IMR-90 (cell line): ENCODE measurements around the gene CDC34. TPM values are rescaled to one million over a fixed set of nuclear protein-coding genes. Genes with fewer than 3 reads are reported as not detected.

Experiments
- ATAC-seq: fragments of 200-7000 bp; cut with Tn5 transposase; 2 replicates; pipeline ENCODE4 v1.9.1; 2020; ENCODE audit warnings: low read depth, mild to moderate bottlenecking, moderate library complexity
- BruUV-seq: library from RNA; stranded (reverse); fragments of 400-500 nt; replicated peaks from 2 replicates; lab custom pipeline; 2021; lab: Mats Ljungman, UMichigan
- CTCF ChIA-PET: fragments of 300-600 bp; formaldehyde crosslinking; extraction: SDS; loops from one replicate; lab custom pipeline; 2021; ENCODE audit warnings: antibody characterized with exemption; lab: Yijun Ruan, JAX
- POLR2A ChIA-PET: fragments of 300-600 bp; sonication (Branson Sonifier 250); formaldehyde crosslinking; loops from one replicate; lab custom pipeline; 2022; ENCODE audit warnings: antibody characterized with exemption; ENCODE audit not compliant: unreplicated experiment; lab: Charles Lee
- DNase-seq: peaks from one replicate; pipeline ENCODE4 v3.0.0; 2013
- H2AFZ ChIP-seq: replicated peaks from 2 replicates; pipeline ENCODE3; 2013; ENCODE audit warnings: low read length, mild to moderate bottlenecking; ENCODE audit not compliant: poor library complexity
- H2AK5ac ChIP-seq: 2 replicates; pipeline ENCODE4 v1.6.1; 2013; ENCODE audit warnings: low read depth, low read length, inconsistent platforms
- H2AK9ac ChIP-seq: replicated peaks from 2 replicates; pipeline ENCODE3; 2013; ENCODE audit warnings: mild to moderate bottlenecking, low read depth, low read length, moderate library complexity; ENCODE audit not compliant: poor library complexity
- H2BK120ac ChIP-seq: 2 replicates; pipeline ENCODE4 v1.6.1; 2013; ENCODE audit warnings: low read depth, low read length, inconsistent platforms
- H2BK15ac ChIP-seq: 3 replicates; pipeline ENCODE4 v1.6.1; 2013; ENCODE audit warnings: low read depth, low read length, inconsistent platforms
- H2BK20ac ChIP-seq: 2 replicates; pipeline ENCODE4 v1.6.1; 2013; ENCODE audit warnings: low read depth, mild to moderate bottlenecking, inconsistent platforms, low read length, moderate library complexity
- H2BK5ac ChIP-seq: 2 replicates; pipeline ENCODE4 v1.6.1; 2013; ENCODE audit warnings: mild to moderate bottlenecking, low read depth, low read length, inconsistent platforms; ENCODE audit not compliant: poor library complexity, severe bottlenecking
- H3K14ac ChIP-seq: replicated peaks from 2 replicates; pipeline ENCODE4 v1.6.1; 2013; ENCODE audit warnings: low read depth, low read length, inconsistent platforms
- H3K18ac ChIP-seq: 2 replicates; pipeline ENCODE4 v1.6.1; 2013; ENCODE audit warnings: low read depth, low read length, control low read depth
- H3K23ac ChIP-seq: 2 replicates; pipeline ENCODE4 v1.6.1; 2013; ENCODE audit warnings: low read depth, low read length, inconsistent platforms
- H3K27ac ChIP-seq: 2 replicates; pipeline ENCODE4 v1.5.1; 2013; ENCODE audit warnings: mild to moderate bottlenecking, control low read depth, low read length; ENCODE audit not compliant: insufficient read depth
- H3K27me3 ChIP-seq: 2 replicates; pipeline ENCODE4 v1.6.1; 2013; ENCODE audit warnings: low read length; ENCODE audit not compliant: control insufficient read depth, insufficient read depth
- H3K36me3 ChIP-seq: 2 replicates; pipeline ENCODE4 v1.6.1; 2013; ENCODE audit warnings: low read length, mixed read lengths; ENCODE audit not compliant: control insufficient read depth, insufficient read depth
- H3K4ac ChIP-seq: 2 replicates; pipeline ENCODE4 v1.6.1; 2013; ENCODE audit warnings: low read depth, low read length, inconsistent platforms
- H3K4me1 ChIP-seq: 2 replicates; pipeline ENCODE4 v1.6.1; 2013; ENCODE audit warnings: low read length, mixed read lengths; ENCODE audit not compliant: control insufficient read depth, insufficient read depth
- H3K4me2 ChIP-seq: 2 replicates; pipeline ENCODE4 v1.6.1; 2013; ENCODE audit warnings: low read depth, mild to moderate bottlenecking, control low read depth, low read length, moderate library complexity
- H3K4me3 ChIP-seq: 2 replicates; pipeline ENCODE4 v1.5.1; 2013; ENCODE audit warnings: low read depth, mild to moderate bottlenecking, control low read depth, low read length, moderate library complexity; ENCODE audit not compliant: insufficient read depth
- H3K56ac ChIP-seq: 2 replicates; pipeline ENCODE4 v1.6.1; 2013; ENCODE audit warnings: low read length, inconsistent platforms; ENCODE audit not compliant: insufficient read depth; ENCODE audit errors: extremely low read depth
- H3K79me1 ChIP-seq, 2 experiments: 2 replicates each; pipeline ENCODE4 v1.6.1; 2013; ENCODE audit warnings: low read length in 2 of 2, inconsistent platforms in 1 of 2, low read depth in 1 of 2
- H3K9ac ChIP-seq: 2 replicates; pipeline ENCODE4 v1.6.1; 2013; ENCODE audit warnings: low read depth, low read length, control low read depth
- H3K9me1 ChIP-seq: 2 replicates; pipeline ENCODE4 v1.6.1; 2013; ENCODE audit warnings: low read length, inconsistent platforms; ENCODE audit not compliant: insufficient read depth
- H3K9me3 ChIP-seq: 2 replicates; pipeline ENCODE4 v1.6.1; 2013; ENCODE audit warnings: low read length; ENCODE audit not compliant: control insufficient read depth, insufficient read depth
- H4K20me1 ChIP-seq: 2 replicates; pipeline ENCODE4 v1.6.1; 2013; ENCODE audit warnings: low read length, inconsistent platforms; ENCODE audit not compliant: insufficient read depth
- H4K5ac ChIP-seq: 2 replicates; pipeline ENCODE4 v1.6.1; 2013; ENCODE audit warnings: mild to moderate bottlenecking, low read depth, low read length, control low read depth
- H4K8ac ChIP-seq, 2 experiments: 2 replicates each; pipeline ENCODE4 v1.6.1; 2013; ENCODE audit warnings: low read depth in 2 of 2, low read length in 2 of 2, control low read depth in 1 of 2, inconsistent platforms in 1 of 2
- H4K91ac ChIP-seq: 2 replicates; pipeline ENCODE4 v1.6.1; 2013; ENCODE audit warnings: low read depth, low read length, inconsistent platforms; ENCODE audit not compliant: insufficient read depth
- BHLHE40 ChIP-seq: fragments of 150-350 bp; IDR thresholded peaks from 2 replicates; pipeline ENCODE4 v1.6.1; 2016; ENCODE audit warnings: mild to moderate bottlenecking, low read depth, low read length
- ELK1 ChIP-seq: fragments of 150-350 bp; IDR thresholded peaks from 2 replicates; pipeline ENCODE4 v1.6.1; 2016; ENCODE audit warnings: low read depth, mild to moderate bottlenecking, low read length, moderate library complexity, borderline replicate concordance
- FOS ChIP-seq: fragments of 150-350 bp; IDR thresholded peaks from 2 replicates; pipeline ENCODE4 v1.6.1; 2016; ENCODE audit warnings: low read depth, low read length
- MAZ ChIP-seq: IDR thresholded peaks from 2 replicates; pipeline ENCODE4 v1.6.1; 2012; ENCODE audit warnings: low read depth, mild to moderate bottlenecking, low read length, improper control_type of control experiment, moderate library complexity, borderline replicate concordance
- NFE2L2 ChIP-seq: fragments of 150-350 bp; IDR thresholded peaks from 2 replicates; pipeline ENCODE4 v1.6.1; 2016; ENCODE audit warnings: low read depth, mild to moderate bottlenecking, low read length
- RAD21 ChIP-seq: IDR thresholded peaks from 2 replicates; pipeline ENCODE4 v1.6.1; 2012; ENCODE audit warnings: low read length, improper control_type of control experiment
- RFX5 ChIP-seq: IDR thresholded peaks from 2 replicates; pipeline ENCODE4 v1.8.0; 2012; ENCODE audit warnings: low read depth, mild to moderate bottlenecking, low read length, moderate library complexity
- WGBS, 2 experiments: methylation state at CpG; one replicate each; pipeline versions ENCODE4 v1.1.5 to v1.1.7; 2013; ENCODE audit warnings: missing lambda C conversion rate in 2 of 2; ENCODE audit not compliant: insufficient read length in 1 of 2; ENCODE audit errors: extremely low coverage in 2 of 2; 5-methylcytosine and 5-hydroxymethylcytosine counted together
- dilution Hi-C: fragments of 300-500 bp; cut with HindIII; formaldehyde crosslinking; loops from one replicate; pipeline ENCODE4 v1.14.3; 2018; ENCODE audit warnings: low sequenced_read_pairs; ENCODE audit not compliant: unreplicated experiment
- in situ Hi-C: fragments of 300-500 bp; cut with MboI; formaldehyde crosslinking; loops from 3 replicates; pipeline ENCODE4 v1.14.3; 2019; ENCODE audit warnings: low sequenced_read_pairs, inconsistent platforms, mixed read lengths
- intact Hi-C: fragments of 100-400 bp; cut with micrococcal nuclease; formaldehyde crosslinking; loops from 2 replicates; pipeline ENCODE4 v1.10.0; 2022
- polyA plus RNA-seq, 3 experiments: library from polyadenylated mRNA; depleted of rRNA; stranded (reverse); fragments of >200 nt; gene quantifications; 2 replicates each; pipeline ENCODE4 v1.2.3, GENCODE V29; 2012; ENCODE audit warnings: low replicate concordance in 1 of 3
- total RNA-seq: library from RNA; depleted of rRNA; stranded (reverse); fragments of >200 nt; gene quantifications from 2 replicates; pipeline ENCODE4 v1.2.3, GENCODE V29; 2012
- TF ChIP-seq, protein P1 (sequence below): conservative IDR thresholded peaks from 2 replicates; pipeline ENCODE4 v1.5.1; 2012; ENCODE audit warnings: mild to moderate bottlenecking, low read depth, low read length, improper control_type of control experiment

CDC34 gene
- total and polyA plus RNA-seq, 2 of the 4 experiments (the other 2 are of a cell fraction): 35.7 to 68.9 TPM

GRCh38 chr19:492091-492531 is 39.4 kb upstream of the CDC34 start:
- no peak overlapping the region for H2BK120ac ChIP-seq
- no peak overlapping the region for H2AK9ac ChIP-seq
- ChIA-PET POLR2A (interaction anchor here (0.6 kb wide), 1 partner anchor 20 kb away, joined by 3 read pairs; no protein-coding TSS in a partner anchor), CTCF (no interaction called here)
- H3K27ac ChIP-seq: no peak overlapping the region
- no peak overlapping the region for H3K4ac ChIP-seq
- peaks cover 4% of the 10 kb centered on the region; the same call in 1 of the 2 replicates for H3K9me1 ChIP-seq
- H2BK5ac ChIP-seq: no peak overlapping the region
- no peaks in the 10 kb centered on the region for H3K36me3 ChIP-seq
- no peak overlapping the region for H3K56ac ChIP-seq
- H3K27me3 ChIP-seq: peaks cover 6% of the 10 kb centered on the region; the same call in 1 of the 2 replicates
- no peak overlapping the region for H3K23ac ChIP-seq
- H3K79me1 ChIP-seq: peaks cover 0 to 7% of the 10 kb centered on the region in 2 experiments; a peak in 1 of 4 replicates
- H3K4me2 ChIP-seq: no peak overlapping the region
- intact Hi-C loops: no loop called here
- TF ChIP-seq, protein P1, sequence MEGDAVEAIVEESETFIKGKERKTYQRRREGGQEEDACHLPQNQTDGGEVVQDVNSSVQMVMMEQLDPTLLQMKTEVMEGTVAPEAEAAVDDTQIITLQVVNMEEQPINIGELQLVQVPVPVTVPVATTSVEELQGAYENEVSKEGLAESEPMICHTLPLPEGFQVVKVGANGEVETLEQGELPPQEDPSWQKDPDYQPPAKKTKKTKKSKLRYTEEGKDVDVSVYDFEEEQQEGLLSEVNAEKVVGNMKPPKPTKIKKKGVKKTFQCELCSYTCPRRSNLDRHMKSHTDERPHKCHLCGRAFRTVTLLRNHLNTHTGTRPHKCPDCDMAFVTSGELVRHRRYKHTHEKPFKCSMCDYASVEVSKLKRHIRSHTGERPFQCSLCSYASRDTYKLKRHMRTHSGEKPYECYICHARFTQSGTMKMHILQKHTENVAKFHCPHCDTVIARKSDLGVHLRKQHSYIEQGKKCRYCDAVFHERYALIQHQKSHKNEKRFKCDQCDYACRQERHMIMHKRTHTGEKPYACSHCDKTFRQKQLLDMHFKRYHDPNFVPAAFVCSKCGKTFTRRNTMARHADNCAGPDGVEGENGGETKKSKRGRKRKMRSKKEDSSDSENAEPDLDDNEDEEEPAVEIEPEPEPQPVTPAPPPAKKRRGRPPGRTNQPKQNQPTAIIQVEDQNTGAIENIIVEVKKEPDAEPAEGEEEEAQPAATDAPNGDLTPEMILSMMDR: no peak
- TF ChIP-seq FOS (no peak), ELK1 (no peak), NFE2L2 (no peak), RAD21 (no peak), BHLHE40 (no peak), RFX5 (no peak), MAZ (no peak)
- WGBS, 2 experiments: 76% methylated on average over 5 of the region's 19 CpGs; no CpG with 5 or more reads in 1 of the 2 experiments
- H2BK15ac ChIP-seq: no peak overlapping the region
- H4K8ac ChIP-seq: no peak overlapping the region
- H3K18ac ChIP-seq: no peak overlapping the region
- H3K14ac ChIP-seq: no peak overlapping the region
- no peak overlapping the region for H2BK20ac ChIP-seq
- no peak overlapping the region for H4K91ac ChIP-seq
- in situ Hi-C loops: no loop called here
- no peak overlapping the region for H3K9ac ChIP-seq
- no TSS peak for BruUV-seq
- no peak overlapping the region for H4K5ac ChIP-seq
- H2AFZ ChIP-seq: no peak overlapping the region
- H3K9me3 ChIP-seq: no peaks in the 10 kb centered on the region
- dilution Hi-C loops: no loop called here
- DNase-seq (no peak), ATAC-seq (no peak)
- H3K4me3 ChIP-seq: no peak overlapping the region
- H3K4me1 ChIP-seq: peaks cover 4% of the 10 kb centered on the region; the same call in 1 of the 2 replicates
- H4K20me1 ChIP-seq: no peaks in the 10 kb centered on the region
- H2AK5ac ChIP-seq: no peak overlapping the region
